Measurements from ENCODE around the gene LNX2.

Gene LNX2

GRCh38 chr13:27500806-27501534 is 119.4 kb downstream of the LNX2 start:
- DNase-seq = no peak

GRCh38 chr13:27497563-27498230 is 122.6 kb downstream of the LNX2 start:
- no peak for DNase-seq

- no peak for DNase-seq
Measured at GRCh38 chr13:27496536-27497273, 123.6 kb downstream of the LNX2 start.

GRCh38 chr13:27496006-27496405 is 124.3 kb downstream of the LNX2 start:
- no peak for DNase-seq

Data from T-helper 1 cell (primary cell).